Measurements from ENCODE around the gene CYP20A1.
A peak's percentile ranks its signal among the peaks of the same experiment; 100 is the strongest.
"Not testable (repeated sequence)": the region's sequence is repeated elsewhere in the genome, so short reads cannot be mapped to it uniquely, and the experiment has no call there.

Gene CYP20A1

GRCh38 chr2:203238704-203239526 lies at the start of gene CYP20A1:
Gene CYP20A1 (plus strand): TSS chr2:203239018. CDS start chr2:203239063, 45 bp downstream.
- peak; percentile 98 for DNase-seq

GRCh38 chr2:203190547-203190946 lies 48.3 kb upstream of the CYP20A1 start:
- not testable (repeated sequence) for DNase-seq

GRCh38 chr2:203191026-203191425 lies 47.8 kb upstream of the CYP20A1 start:
- DNase-seq, result not testable (repeated sequence)

DNA sequence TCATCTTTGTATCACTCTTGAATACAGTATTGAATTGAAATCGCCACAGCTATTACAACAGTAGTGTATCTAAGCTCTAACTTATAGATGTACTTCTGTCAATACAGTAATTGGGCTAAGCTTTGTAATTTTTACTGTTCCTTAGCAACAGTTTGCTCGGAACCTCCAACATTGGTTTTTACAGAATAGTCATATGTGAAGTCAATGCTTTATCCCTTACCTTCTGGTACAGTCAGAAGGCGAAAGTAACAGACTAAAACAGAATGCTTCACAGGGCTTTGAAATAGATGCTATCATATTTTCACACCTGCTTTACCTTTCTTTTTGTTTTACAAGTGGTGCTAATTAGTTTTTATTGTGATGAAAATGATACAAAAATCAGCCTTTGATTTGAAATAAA lies 46.9 kb upstream of the CYP20A1 start:
- no peak for DNase-seq

DNA sequence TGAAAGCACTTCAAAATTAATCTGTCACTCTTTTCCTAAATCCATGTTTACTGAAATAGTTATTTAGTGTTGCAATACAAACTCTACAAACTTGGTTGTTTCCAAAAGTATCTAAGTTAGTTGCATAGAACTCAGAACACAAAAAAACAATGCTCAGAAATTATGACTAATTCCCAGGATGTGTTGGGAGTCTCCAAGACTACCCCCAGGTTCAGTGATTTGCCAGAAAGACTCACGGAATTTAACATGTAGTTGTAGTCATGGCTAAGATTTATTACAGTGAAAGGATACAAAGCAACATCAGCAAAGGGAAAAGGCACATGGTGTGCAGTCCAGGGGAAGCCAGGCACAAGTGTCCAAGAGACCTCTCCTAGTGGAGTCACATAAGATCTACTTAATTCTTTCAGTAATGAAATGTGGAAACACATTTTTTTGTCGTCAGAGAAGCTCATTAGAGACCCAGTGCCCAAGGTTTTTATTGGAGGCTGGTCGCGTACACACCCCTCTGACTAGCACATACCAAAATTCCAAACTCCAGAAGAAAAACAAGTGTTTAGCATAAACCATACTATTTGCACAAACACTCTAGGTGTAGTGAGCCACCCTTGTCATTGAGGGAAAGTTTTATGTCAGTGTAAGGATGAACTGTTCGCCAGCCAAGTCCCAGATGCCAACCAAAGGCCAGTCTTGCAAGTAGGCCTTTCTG lies 43.3 kb upstream of the CYP20A1 start:
- no peak for DNase-seq

- DNase-seq, result no peak
Measured at GRCh38 chr2:203200866-203201265, 38.0 kb upstream of the CYP20A1 start.

- DNase-seq, result no peak
Measured at GRCh38 chr2:203201426-203201825, 37.4 kb upstream of the CYP20A1 start.

DNA sequence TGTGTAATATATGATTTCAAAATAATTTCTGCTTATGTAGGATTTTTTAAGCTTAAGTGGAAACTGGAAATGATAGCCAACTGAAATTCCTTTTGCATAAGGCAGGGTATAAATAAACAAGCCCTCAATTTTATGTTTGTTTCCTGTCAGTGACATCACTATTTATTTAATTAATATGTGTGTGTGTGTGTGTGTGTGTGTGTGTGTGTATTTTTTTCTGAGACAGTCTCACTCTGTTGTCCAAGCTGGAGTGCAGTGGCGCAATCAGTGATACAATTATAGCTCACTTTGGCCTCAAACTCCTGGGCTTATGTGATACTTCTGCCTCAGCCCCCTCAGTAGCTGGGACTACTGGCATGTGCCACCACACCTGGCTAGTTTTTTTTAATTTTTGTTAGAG lies 29.3 kb upstream of the CYP20A1 start:
- no peak for DNase-seq

- DNase-seq, result peak; percentile 32
Measured at GRCh38 chr2:203225423-203226039, 13.3 kb upstream of the CYP20A1 start.

GRCh38 chr2:203229674-203230073 lies 9.1 kb upstream of the CYP20A1 start:
- DNase-seq, result not testable (repeated sequence)

- DNase-seq, result no peak
Measured at GRCh38 chr2:203237346-203238238, 1.2 kb upstream of the CYP20A1 start.

DNA sequence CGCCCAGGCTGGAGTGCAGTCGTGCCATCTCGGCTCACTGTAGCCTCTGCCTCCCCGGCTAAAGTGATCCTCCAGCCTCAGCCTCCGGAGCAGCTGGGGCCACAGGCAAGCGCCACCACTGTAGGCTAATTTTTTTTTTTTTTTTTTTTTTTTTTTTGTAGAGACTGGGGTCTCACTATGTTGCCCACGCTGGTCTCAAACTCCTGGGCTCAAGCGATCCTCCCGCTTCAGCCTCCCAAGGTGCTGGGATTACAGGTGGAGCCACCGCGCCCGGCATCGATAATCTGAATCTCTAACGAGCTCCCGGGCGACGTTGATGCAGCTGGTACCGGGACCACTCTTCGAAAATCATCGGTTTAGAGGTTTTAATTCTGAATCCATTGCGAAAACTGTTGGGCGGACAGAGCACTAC lies 520 bp upstream of the CYP20A1 start:
- no peak for DNase-seq

DNA sequence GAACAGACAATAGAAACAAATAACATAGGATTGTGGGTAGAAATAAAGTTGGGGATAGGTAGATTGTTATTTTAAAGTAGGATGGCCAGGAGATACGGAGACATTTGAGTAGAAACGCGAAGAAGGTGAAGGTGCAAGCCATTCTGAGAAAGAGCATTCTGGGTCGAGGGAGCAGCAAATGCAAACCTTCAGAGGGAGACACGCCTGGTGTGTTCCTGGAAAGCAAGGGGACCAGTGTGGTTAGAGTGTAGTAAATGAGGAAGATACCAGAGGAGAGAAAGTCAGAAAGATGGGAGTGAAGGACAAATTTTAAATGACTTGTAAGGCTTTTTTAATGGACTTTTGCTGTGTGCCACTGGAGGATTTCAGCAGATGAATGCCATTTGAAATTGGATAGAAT lies 1.7 kb downstream of the CYP20A1 start:
- no peak for DNase-seq

- no peak for DNase-seq
Measured at GRCh38 chr2:203242518-203242917, 3.7 kb downstream of the CYP20A1 start.

GRCh38 chr2:203246646-203247045 lies 7.8 kb downstream of the CYP20A1 start:
- DNase-seq, result no peak

DNA sequence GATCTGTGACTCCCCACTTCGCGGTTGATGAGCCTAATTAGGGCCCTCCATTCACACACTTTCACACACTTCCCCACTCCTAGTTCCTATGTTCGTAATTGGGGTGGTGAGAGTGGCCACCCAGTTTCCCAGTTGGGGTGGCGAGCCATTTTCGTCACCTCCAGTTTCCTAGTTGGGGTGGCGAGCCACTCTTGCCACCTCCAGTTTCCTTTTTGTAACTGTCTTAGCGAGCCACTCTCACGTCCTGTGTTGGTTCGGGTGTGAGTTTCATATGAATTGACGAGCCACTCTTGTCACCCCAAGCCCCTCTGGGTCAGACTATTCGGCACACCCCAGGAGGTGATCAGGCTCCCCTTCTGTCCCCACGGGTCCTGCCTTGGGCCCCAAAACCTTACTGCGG lies 14.0 kb downstream of the CYP20A1 start:
- no peak for DNase-seq

DNA sequence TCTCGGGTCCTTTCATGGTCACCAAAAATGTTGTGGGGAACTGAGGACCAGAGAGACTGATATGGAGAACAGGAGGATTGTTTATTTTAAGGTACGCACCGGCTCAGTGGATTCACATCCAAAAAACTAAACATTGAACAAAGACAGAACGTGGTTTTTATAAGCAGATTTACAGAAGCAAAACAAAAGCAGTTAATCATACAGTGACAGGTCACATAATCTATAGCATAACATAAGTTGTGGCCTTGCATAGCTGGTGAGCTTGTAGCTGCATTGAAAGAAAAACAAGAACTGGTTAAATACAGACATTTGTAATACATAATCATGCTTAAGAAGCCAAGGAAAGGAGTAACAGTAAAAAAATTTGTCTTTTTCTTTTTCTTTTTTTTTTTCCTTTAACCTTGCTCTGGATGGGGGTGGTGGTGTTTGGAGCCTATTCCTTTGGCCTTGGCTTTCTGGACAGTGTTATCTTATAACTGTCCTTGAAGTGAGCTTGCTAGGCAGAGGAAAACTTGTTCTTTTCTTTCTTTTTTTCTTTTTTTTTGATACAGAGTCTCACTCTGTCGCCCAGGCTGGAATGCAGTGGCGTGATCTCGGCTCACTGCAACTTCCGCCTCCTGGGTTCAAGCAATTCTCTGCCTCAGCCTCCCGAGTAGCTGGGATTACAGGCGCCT lies 14.7 kb downstream of the CYP20A1 start:
- not testable (repeated sequence) for DNase-seq

DNA sequence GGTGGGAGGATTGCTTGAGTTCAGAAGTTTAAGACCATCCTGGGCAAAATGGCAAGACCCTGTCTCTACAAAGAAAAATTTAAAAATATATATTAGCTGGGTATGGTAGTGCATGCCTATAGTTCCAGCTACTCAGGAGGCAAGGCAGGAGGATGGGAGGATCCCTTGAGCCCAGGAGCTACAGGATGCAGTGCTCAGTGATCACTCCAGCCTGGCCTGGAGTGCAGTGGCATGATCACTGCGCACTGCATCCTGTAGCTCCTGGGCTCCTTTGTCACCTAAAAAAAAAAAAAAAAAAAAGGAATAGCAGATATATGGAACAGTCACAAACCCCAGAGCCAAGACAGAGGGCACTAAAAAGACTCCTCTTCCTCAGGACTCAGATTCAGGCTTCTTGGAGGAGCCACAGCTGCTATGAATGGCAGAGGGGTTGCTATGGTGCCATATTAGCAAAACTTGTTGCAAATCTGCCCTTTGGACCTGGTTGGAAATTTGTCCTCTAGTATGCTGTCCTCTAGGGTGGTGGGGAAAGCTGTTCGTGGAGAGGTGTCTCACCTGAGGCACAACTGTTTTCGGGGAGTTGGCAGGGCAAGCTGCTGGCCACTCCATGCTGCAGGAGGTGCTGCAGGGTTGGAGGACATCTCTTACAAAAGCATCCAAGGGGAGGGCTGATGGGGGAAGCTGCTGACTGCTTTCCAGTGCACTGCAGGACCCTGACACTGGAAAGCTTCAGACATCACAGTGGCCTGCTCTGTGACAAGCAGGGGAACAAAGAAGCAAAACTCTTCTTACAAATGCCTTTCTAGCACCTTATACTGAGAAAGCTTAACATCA lies 22.7 kb downstream of the CYP20A1 start:
- DNase-seq, result no peak

- DNase-seq, result no peak
Measured at GRCh38 chr2:203279288-203279687, 40.5 kb downstream of the CYP20A1 start.

DNA sequence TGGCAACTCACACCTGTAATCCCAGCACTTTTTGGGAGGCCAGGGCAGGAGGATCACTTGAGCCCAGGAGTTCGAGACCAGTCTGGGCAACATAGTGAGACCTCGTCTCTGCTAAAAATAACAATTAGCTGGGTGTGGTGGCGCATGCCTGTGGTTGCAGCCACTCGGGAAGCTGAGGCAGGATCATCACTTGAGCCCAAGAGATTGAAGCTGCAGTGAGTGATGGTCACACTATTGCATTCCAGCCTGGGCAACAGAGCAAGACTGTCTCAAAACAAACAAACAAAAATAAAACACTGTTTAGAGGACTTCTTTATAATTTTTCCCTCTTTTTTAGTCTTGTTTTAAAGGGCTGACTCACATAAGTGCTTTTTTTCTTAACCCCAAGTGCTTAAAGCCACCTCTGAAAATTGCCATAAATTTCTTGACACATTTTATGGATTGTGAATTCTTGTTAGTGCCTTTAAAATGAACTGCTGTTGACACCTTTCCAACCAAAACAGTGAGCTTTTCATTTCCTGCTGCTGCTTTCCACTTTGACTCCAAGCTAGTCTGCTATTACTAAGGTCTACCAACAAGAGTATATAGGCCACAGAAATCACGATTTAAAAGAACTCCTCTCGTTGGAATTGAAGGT lies 41.7 kb downstream of the CYP20A1 start:
- DNase-seq, result no peak

DNA sequence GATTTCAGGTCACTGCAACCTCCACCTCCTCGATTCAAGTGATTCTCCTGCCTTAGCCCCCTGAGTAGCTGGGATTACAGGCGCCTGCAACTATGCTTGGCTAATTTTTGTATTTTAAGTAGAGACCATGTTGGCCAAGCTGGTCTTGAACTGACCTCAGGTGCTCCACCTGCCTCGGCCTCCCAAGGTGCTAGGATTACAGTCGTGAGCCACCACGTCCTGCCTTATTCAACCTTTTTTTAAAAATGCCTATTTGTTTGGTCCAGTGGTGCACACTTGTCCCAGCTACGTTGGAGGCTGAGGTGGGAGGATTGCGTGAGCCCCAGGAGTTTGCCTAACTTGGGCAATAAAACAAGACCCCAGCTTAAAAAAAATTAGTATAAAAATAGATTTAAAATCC lies 43.3 kb downstream of the CYP20A1 start:
- no peak for DNase-seq

All from activated naive CD4-positive, alpha-beta T cell treated with Interleukin-2 at 50 U/mL for 16 hours (primary cell).